Immature natural killer cell (primary cell): ENCODE results near the gene SNTN. TPM values are rescaled to one million over a fixed set of nuclear protein-coding genes. Genes with fewer than 3 reads are reported as not detected.

Experiments used
- DNase-seq, 3 donors: peaks; one replicate each; pipeline ENCODE4 v3.0.0; 2022; ENCODE audit warnings: mixed read lengths in 1 of 3
- H3K27ac Mint-ChIP-seq, 6 donors: one replicate each; pipeline ENCODE4 v1.8.0; 2020; ENCODE audit warnings: mixed read lengths in 6 of 6, mild to moderate bottlenecking in 5 of 6, inconsistent platforms in 4 of 6, moderate library complexity in 3 of 6
- H3K27me3 Mint-ChIP-seq, 3 donors: one replicate each; pipeline ENCODE4 v1.8.0; 2020 to 2021; ENCODE audit warnings: low read depth in 3 of 3, mild to moderate bottlenecking in 3 of 3, mixed read lengths in 3 of 3, moderate library complexity in 3 of 3, inconsistent platforms in 1 of 3
- H3K36me3 Mint-ChIP-seq, 3 donors: one replicate each; pipeline ENCODE4 v1.8.0; 2020; ENCODE audit warnings: mixed read lengths in 3 of 3, inconsistent platforms in 2 of 3, mild to moderate bottlenecking in 2 of 3
- H3K4me1 Mint-ChIP-seq, 2 donors: one replicate each; pipeline ENCODE4 v1.8.0; 2020; ENCODE audit warnings: inconsistent platforms in 2 of 2, mild to moderate bottlenecking in 2 of 2, mixed read lengths in 2 of 2, moderate library complexity in 1 of 2
- H3K4me3 Mint-ChIP-seq, 5 donors: one replicate each; pipeline ENCODE4 v1.8.0; 2020; ENCODE audit warnings: mild to moderate bottlenecking in 5 of 5, mixed read lengths in 5 of 5, inconsistent platforms in 3 of 5, moderate library complexity in 3 of 5
- H3K9me3 Mint-ChIP-seq, 6 donors: one replicate each; pipeline ENCODE4 v1.8.0; 2020; ENCODE audit warnings: mild to moderate bottlenecking in 6 of 6, mixed read lengths in 6 of 6, inconsistent platforms in 4 of 6, moderate library complexity in 3 of 6
- polyA plus RNA-seq, 3 donors: library from polyadenylated mRNA; unstranded; fragments of 300-500 nt; fragmentation: Illumina TruSeq; gene quantifications; one replicate each; pipeline ENCODE4 v1.2.3, GENCODE V29; 2021

Gene SNTN
- polyA plus RNA-seq, result not detected

GRCh38 chr3:63652066-63652725 lies at the start of gene SNTN:
Gene SNTN (plus strand): TSS chr3:63652675. CDS start chr3:63652688, 13 bp downstream.
- peaks cover 0 to 5% (median 2%) of the 10 kb centered on the region in 6 donors for H3K9me3 Mint-ChIP-seq
- H3K4me3 Mint-ChIP-seq, result no peak within 1 kb of the TSS
- H3K36me3 Mint-ChIP-seq, result no peaks in the 10 kb centered on the region
- H3K4me1 Mint-ChIP-seq, result no peaks in the 10 kb centered on the region
- no peak within 1 kb of the TSS for H3K27ac Mint-ChIP-seq
- no peak for DNase-seq
- H3K27me3 Mint-ChIP-seq, result peaks cover 0 to 5% (median 0%) of the 10 kb centered on the region in 3 donors

GRCh38 chr3:63607716-63608115 lies 44.8 kb upstream of the SNTN start:
- Mint-ChIP-seq H3K36me3 (no peaks in the 10 kb centered on the region), H3K4me3 (no peak overlapping the region), H3K27ac (no peak overlapping the region), H3K27me3 (peaks cover 0 to 4% (median 0%) of the 10 kb centered on the region in 3 donors), H3K9me3 (peaks cover 0 to 3% (median 1%) of the 10 kb centered on the region in 6 donors), H3K4me1 (no peaks in the 10 kb centered on the region)
- DNase-seq, result no peak

- no peak overlapping the region for H3K27ac Mint-ChIP-seq
- H3K9me3 Mint-ChIP-seq, result peaks cover 0 to 9% (median 4%) of the 10 kb centered on the region in 6 donors
- no peak for DNase-seq
Measured at GRCh38 chr3:63609408-63609807, 43.1 kb upstream of the SNTN start.

GRCh38 chr3:63609834-63610233 lies 42.6 kb upstream of the SNTN start:
- no peaks in the 10 kb centered on the region for H3K4me1 Mint-ChIP-seq
- no peak for DNase-seq
- H3K27ac Mint-ChIP-seq, result no peak overlapping the region
- H3K9me3 Mint-ChIP-seq, result peaks cover 0 to 9% (median 4%) of the 10 kb centered on the region in 6 donors
- H3K27me3 Mint-ChIP-seq, result peaks cover 0 to 2% (median 1%) of the 10 kb centered on the region in 3 donors
- no peaks in the 10 kb centered on the region for H3K36me3 Mint-ChIP-seq
- H3K4me3 Mint-ChIP-seq, result no peak overlapping the region

More at GRCh38 chr3:63609408-63609807, 43.1 kb upstream of the SNTN start:
- no peaks in the 10 kb centered on the region for H3K36me3 Mint-ChIP-seq
- H3K27me3 Mint-ChIP-seq, result peaks cover 0 to 2% (median 1%) of the 10 kb centered on the region in 3 donors
- no peaks in the 10 kb centered on the region for H3K4me1 Mint-ChIP-seq
- H3K4me3 Mint-ChIP-seq, result no peak overlapping the region

- Mint-ChIP-seq H3K9me3 (peaks cover 0 to 9% (median 2%) of the 10 kb centered on the region in 6 donors), H3K36me3 (no peaks in the 10 kb centered on the region), H3K27me3 (peaks cover 0 to 2% (median 1%) of the 10 kb centered on the region in 3 donors), H3K4me3 (no peak overlapping the region), H3K4me1 (no peaks in the 10 kb centered on the region), H3K27ac (no peak overlapping the region)
- DNase-seq, result no peak
Measured at GRCh38 chr3:63611382-63611781, 41.1 kb upstream of the SNTN start.

- Mint-ChIP-seq H3K27me3 (peaks cover 0 to 2% (median 1%) of the 10 kb centered on the region in 3 donors), H3K4me1 (no peaks in the 10 kb centered on the region), H3K9me3 (peaks cover 2 to 9% (median 4%) of the 10 kb centered on the region in 6 donors)
Measured at GRCh38 chr3:63613561-63613960, 38.9 kb upstream of the SNTN start.

GRCh38 chr3:63617391-63617790 lies 35.1 kb upstream of the SNTN start:
- H3K4me1 Mint-ChIP-seq, result no peaks in the 10 kb centered on the region
- no peak overlapping the region for H3K4me3 Mint-ChIP-seq
- H3K27me3 Mint-ChIP-seq, result peaks cover 0 to 1% (median 1%) of the 10 kb centered on the region in 3 donors
- H3K27ac Mint-ChIP-seq, result no peak overlapping the region
- H3K9me3 Mint-ChIP-seq, result peaks cover 2 to 13% (median 7%) of the 10 kb centered on the region in 6 donors
- DNase-seq, result no peak
- no peaks in the 10 kb centered on the region for H3K36me3 Mint-ChIP-seq

More at GRCh38 chr3:63613561-63613960, 38.9 kb upstream of the SNTN start:
- Mint-ChIP-seq H3K36me3 (no peaks in the 10 kb centered on the region), H3K4me3 (no peak overlapping the region), H3K27ac (no peak overlapping the region)
- DNase-seq, result no peak

- no peaks in the 10 kb centered on the region for H3K36me3 Mint-ChIP-seq
Measured at GRCh38 chr3:63624941-63625560, 27.4 kb upstream of the SNTN start.

GRCh38 chr3:63631670-63632069 lies 20.8 kb upstream of the SNTN start:
- Mint-ChIP-seq H3K27ac (no peak overlapping the region), H3K4me3 (no peak overlapping the region), H3K4me1 (no peaks in the 10 kb centered on the region), H3K9me3 (peaks cover 0 to 11% (median 5%) of the 10 kb centered on the region in 6 donors), H3K36me3 (no peaks in the 10 kb centered on the region), H3K27me3 (peaks cover 0 to 3% (median 0%) of the 10 kb centered on the region in 3 donors)
- no peak for DNase-seq

More at GRCh38 chr3:63624941-63625560, 27.4 kb upstream of the SNTN start:
- DNase-seq, result no peak
- no peak overlapping the region for H3K27ac Mint-ChIP-seq
- H3K4me3 Mint-ChIP-seq, result no peak overlapping the region
- no peaks in the 10 kb centered on the region for H3K4me1 Mint-ChIP-seq
- peaks cover 0 to 9% (median 3%) of the 10 kb centered on the region in 6 donors for H3K9me3 Mint-ChIP-seq
- H3K27me3 Mint-ChIP-seq, result peaks cover 0 to 5% (median 1%) of the 10 kb centered on the region in 3 donors

GRCh38 chr3:63635186-63635585 lies 17.3 kb upstream of the SNTN start:
- Mint-ChIP-seq H3K27me3 (no peaks in the 10 kb centered on the region), H3K4me1 (no peaks in the 10 kb centered on the region), H3K36me3 (no peaks in the 10 kb centered on the region), H3K4me3 (no peak overlapping the region), H3K9me3 (peaks cover 0 to 10% (median 6%) of the 10 kb centered on the region in 6 donors), H3K27ac (no peak overlapping the region)
- no peak for DNase-seq

- no peak overlapping the region for H3K27ac Mint-ChIP-seq
- peaks cover 0 to 5% (median under 1%) of the 10 kb centered on the region in 6 donors for H3K9me3 Mint-ChIP-seq
- no peak for DNase-seq
- H3K4me1 Mint-ChIP-seq, result no peaks in the 10 kb centered on the region
- H3K36me3 Mint-ChIP-seq, result no peaks in the 10 kb centered on the region
- no peak overlapping the region for H3K4me3 Mint-ChIP-seq
- peaks cover 0 to 5% (median 4%) of the 10 kb centered on the region in 3 donors for H3K27me3 Mint-ChIP-seq
Measured at GRCh38 chr3:63639806-63640205, 12.7 kb upstream of the SNTN start.

GRCh38 chr3:63642488-63642887 lies 10.0 kb upstream of the SNTN start:
- DNase-seq, result no peak
- Mint-ChIP-seq H3K27me3 (peaks cover 0 to 5% (median 4%) of the 10 kb centered on the region in 3 donors), H3K4me3 (no peak overlapping the region), H3K4me1 (no peaks in the 10 kb centered on the region), H3K27ac (no peak overlapping the region), H3K9me3 (peaks cover 0 to 6% (median 2%) of the 10 kb centered on the region in 6 donors), H3K36me3 (no peaks in the 10 kb centered on the region)

- Mint-ChIP-seq H3K4me3 (no peak overlapping the region), H3K9me3 (peaks cover 0 to 8% (median 3%) of the 10 kb centered on the region in 6 donors), H3K27me3 (peaks cover 0 to 7% (median 4%) of the 10 kb centered on the region in 3 donors), H3K4me1 (no peaks in the 10 kb centered on the region), H3K36me3 (no peaks in the 10 kb centered on the region), H3K27ac (no peak overlapping the region)
- DNase-seq, result no peak
Measured at GRCh38 chr3:63644212-63644797, 8.2 kb upstream of the SNTN start.
